GM19452 (cell line): ENCODE data around the gene MORN1.

Experiments
- ATAC-seq: cut with Tn5 transposase; IDR thresholded peaks from one replicate; pipeline ENCODE4 v1.9.1; 2021; ENCODE audit not compliant: unreplicated experiment

The MORN1 gene

GRCh38 chr1:2282556-2283270 is 108.6 kb downstream of the MORN1 start:
- ATAC-seq, result no peak

GRCh38 chr1:2279817-2280216 is 111.5 kb downstream of the MORN1 start:
- ATAC-seq, result no peak

- ATAC-seq, result no peak
These were observed 112.1 kb downstream of the MORN1 start for GRCh38 chr1:2279210-2279639.

- no peak for ATAC-seq
These were observed 112.7 kb downstream of the MORN1 start for GRCh38 chr1:2278591-2279209.

- no peak for ATAC-seq
These were observed 113.4 kb downstream of the MORN1 start for GRCh38 chr1:2277741-2278488.

GRCh38 chr1:2276803-2277580 is 114.4 kb downstream of the MORN1 start:
- no peak for ATAC-seq

- no peak for ATAC-seq
These were observed 115.4 kb downstream of the MORN1 start for GRCh38 chr1:2275796-2276536.

GRCh38 chr1:2274929-2275475 is 116.4 kb downstream of the MORN1 start:
- no peak for ATAC-seq

- no peak for ATAC-seq
These were observed 117.0 kb downstream of the MORN1 start for GRCh38 chr1:2274231-2274928.

GRCh38 chr1:2273401-2274090 is 117.8 kb downstream of the MORN1 start:
- ATAC-seq, result no peak

- no peak for ATAC-seq
These were observed 118.5 kb downstream of the MORN1 start for GRCh38 chr1:2272686-2273400.

GRCh38 chr1:2271841-2272655 is 119.3 kb downstream of the MORN1 start:
- ATAC-seq, result no peak
